ENCODE results near the gene DAB2. TPM values are rescaled to one million over a fixed set of nuclear protein-coding genes. Genes with fewer than 3 reads are reported as not detected.

DAB2 gene
- polyA plus RNA-seq, 1 donor from 2014 or later, result 0.63 TPM

GRCh38 chr5:39469777-39470415, 45.1 kb upstream of the DAB2 start:
- no peak for TF ChIP-seq RAD21 (conservative IDR thresholded peaks at IDR 0.05)
- TF ChIP-seq EZH2 (IDR thresholded peaks at IDR 0.05; ENCODE audit: borderline replicate concordance, insufficient read depth, low read length, poor library complexity, severe bottlenecking), result no peak
- TF ChIP-seq POLR2AphosphoS5 (IDR thresholded peaks at IDR 0.05), result no peak
- H4K20me1 ChIP-seq (ENCODE audit: insufficient read depth), result no peaks in the 10 kb centered on the region

DNA sequence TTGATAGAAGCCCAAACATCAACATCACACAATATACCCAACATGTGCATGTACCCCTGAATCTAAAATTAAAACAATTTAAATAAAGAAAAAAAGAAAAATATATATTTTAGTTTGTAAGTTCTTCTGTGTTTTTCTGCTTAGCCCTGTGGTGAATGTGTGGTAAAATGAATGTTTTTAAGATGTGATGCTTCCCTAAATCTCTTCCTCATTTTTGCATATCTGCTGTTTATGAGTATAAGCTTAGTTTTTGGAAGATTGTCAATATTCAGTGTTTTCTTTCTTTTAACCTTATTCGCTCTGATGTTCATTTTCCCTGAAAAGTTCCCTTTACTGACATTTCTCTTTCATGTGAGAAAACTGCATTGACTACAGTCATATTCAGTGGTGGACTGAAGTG, 44.4 kb upstream of the DAB2 start:
- no peaks in the 10 kb centered on the region for H3K9me3 ChIP-seq (ENCODE audit: low read length)
- H3K9me2 ChIP-seq (ENCODE audit: insufficient read depth, low read length), result no peaks in the 10 kb centered on the region
- no peaks in the 10 kb centered on the region for H3K27me3 ChIP-seq (ENCODE audit: insufficient read depth, low read depth, low read length)
- H3K79me2 ChIP-seq (replicated peaks; ENCODE audit: insufficient read depth, low read length), result no peaks in the 10 kb centered on the region
- H3F3A ChIP-seq (ENCODE audit: insufficient read depth, low read length, poor library complexity, severe bottlenecking), result no peaks in the 10 kb centered on the region
- no peak overlapping the region for H3K9ac ChIP-seq (ENCODE audit: low read length)
- H3K27ac ChIP-seq (ENCODE audit: low read length), result no peak overlapping the region
- TF ChIP-seq SMC3 (conservative IDR thresholded peaks at IDR 0.05; ENCODE audit: poor library complexity) (no peak), MXI1 (conservative IDR thresholded peaks at IDR 0.05; ENCODE audit: poor library complexity, severe bottlenecking) (no peak), TAF1 (IDR thresholded peaks at IDR 0.05; ENCODE audit: low read depth) (no peak), POLR2AphosphoS5 (IDR thresholded peaks at IDR 0.05) (no peak), EP300 (conservative IDR thresholded peaks at IDR 0.05; ENCODE audit: poor library complexity, severe bottlenecking) (no peak), RAD21 (conservative IDR thresholded peaks at IDR 0.05) (no peak), EZH2 (IDR thresholded peaks at IDR 0.05; ENCODE audit: borderline replicate concordance, insufficient read depth, low read length, poor library complexity, severe bottlenecking) (no peak)
- TF ChIP-seq, protein P1, sequence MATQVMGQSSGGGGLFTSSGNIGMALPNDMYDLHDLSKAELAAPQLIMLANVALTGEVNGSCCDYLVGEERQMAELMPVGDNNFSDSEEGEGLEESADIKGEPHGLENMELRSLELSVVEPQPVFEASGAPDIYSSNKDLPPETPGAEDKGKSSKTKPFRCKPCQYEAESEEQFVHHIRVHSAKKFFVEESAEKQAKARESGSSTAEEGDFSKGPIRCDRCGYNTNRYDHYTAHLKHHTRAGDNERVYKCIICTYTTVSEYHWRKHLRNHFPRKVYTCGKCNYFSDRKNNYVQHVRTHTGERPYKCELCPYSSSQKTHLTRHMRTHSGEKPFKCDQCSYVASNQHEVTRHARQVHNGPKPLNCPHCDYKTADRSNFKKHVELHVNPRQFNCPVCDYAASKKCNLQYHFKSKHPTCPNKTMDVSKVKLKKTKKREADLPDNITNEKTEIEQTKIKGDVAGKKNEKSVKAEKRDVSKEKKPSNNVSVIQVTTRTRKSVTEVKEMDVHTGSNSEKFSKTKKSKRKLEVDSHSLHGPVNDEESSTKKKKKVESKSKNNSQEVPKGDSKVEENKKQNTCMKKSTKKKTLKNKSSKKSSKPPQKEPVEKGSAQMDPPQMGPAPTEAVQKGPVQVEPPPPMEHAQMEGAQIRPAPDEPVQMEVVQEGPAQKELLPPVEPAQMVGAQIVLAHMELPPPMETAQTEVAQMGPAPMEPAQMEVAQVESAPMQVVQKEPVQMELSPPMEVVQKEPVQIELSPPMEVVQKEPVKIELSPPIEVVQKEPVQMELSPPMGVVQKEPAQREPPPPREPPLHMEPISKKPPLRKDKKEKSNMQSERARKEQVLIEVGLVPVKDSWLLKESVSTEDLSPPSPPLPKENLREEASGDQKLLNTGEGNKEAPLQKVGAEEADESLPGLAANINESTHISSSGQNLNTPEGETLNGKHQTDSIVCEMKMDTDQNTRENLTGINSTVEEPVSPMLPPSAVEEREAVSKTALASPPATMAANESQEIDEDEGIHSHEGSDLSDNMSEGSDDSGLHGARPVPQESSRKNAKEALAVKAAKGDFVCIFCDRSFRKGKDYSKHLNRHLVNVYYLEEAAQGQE (IDR thresholded peaks at IDR 0.05; ENCODE audit: borderline replicate concordance), result no peak
- TF ChIP-seq, protein P2, sequence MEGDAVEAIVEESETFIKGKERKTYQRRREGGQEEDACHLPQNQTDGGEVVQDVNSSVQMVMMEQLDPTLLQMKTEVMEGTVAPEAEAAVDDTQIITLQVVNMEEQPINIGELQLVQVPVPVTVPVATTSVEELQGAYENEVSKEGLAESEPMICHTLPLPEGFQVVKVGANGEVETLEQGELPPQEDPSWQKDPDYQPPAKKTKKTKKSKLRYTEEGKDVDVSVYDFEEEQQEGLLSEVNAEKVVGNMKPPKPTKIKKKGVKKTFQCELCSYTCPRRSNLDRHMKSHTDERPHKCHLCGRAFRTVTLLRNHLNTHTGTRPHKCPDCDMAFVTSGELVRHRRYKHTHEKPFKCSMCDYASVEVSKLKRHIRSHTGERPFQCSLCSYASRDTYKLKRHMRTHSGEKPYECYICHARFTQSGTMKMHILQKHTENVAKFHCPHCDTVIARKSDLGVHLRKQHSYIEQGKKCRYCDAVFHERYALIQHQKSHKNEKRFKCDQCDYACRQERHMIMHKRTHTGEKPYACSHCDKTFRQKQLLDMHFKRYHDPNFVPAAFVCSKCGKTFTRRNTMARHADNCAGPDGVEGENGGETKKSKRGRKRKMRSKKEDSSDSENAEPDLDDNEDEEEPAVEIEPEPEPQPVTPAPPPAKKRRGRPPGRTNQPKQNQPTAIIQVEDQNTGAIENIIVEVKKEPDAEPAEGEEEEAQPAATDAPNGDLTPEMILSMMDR (IDR thresholded peaks at IDR 0.05; ENCODE audit: poor library complexity, severe bottlenecking), result no peak
- H3K4me2 ChIP-seq (ENCODE audit: low read length), result no peak overlapping the region
- H2AFZ ChIP-seq (ENCODE audit: low read depth, low read length), result no peak overlapping the region
- no peaks in the 10 kb centered on the region for H4K20me1 ChIP-seq (ENCODE audit: insufficient read depth)
- no peak overlapping the region for H3K4me3 ChIP-seq (ENCODE audit: low read length)
- H3K36me3 ChIP-seq (ENCODE audit: insufficient read depth, low read length), result no peaks in the 10 kb centered on the region

More at GRCh38 chr5:39469777-39470415, 45.1 kb upstream of the DAB2 start:
- Histone ChIP-seq H3K4me3 (ENCODE audit: low read length) (no peak overlapping the region), H3K4me2 (ENCODE audit: low read length) (no peak overlapping the region), H3K79me2 (replicated peaks; ENCODE audit: insufficient read depth, low read length) (no peaks in the 10 kb centered on the region), H3F3A (ENCODE audit: insufficient read depth, low read length, poor library complexity, severe bottlenecking) (no peaks in the 10 kb centered on the region), H3K27ac (ENCODE audit: low read length) (no peak overlapping the region), H3K9ac (ENCODE audit: low read length) (no peak overlapping the region), H3K9me2 (ENCODE audit: insufficient read depth, low read length) (no peaks in the 10 kb centered on the region), H3K27me3 (ENCODE audit: insufficient read depth, low read depth, low read length) (no peaks in the 10 kb centered on the region), H2AFZ (ENCODE audit: low read depth, low read length) (no peak overlapping the region), H3K9me3 (ENCODE audit: low read length) (no peaks in the 10 kb centered on the region), H3K36me3 (ENCODE audit: insufficient read depth, low read length) (no peaks in the 10 kb centered on the region)
